Measurements from ENCODE around the gene SDC3.

- TF ChIP-seq POLR2A (IDR thresholded peaks at IDR 0.05), result no peak
- no peak for TF ChIP-seq CTCF (IDR thresholded peaks at IDR 0.05)
Measured at GRCh38 chr1:30901798-30902581, 6.6 kb downstream of the SDC3 start.

All from lower leg skin (tissue), 3 donors.